IMR-90 (cell line): ENCODE measurements around the gene KCNMA1. TPM values are rescaled to one million over a fixed set of nuclear protein-coding genes. Genes with fewer than 3 reads are reported as not detected.

Source experiments
- ATAC-seq: fragments of 200-7000 bp; cut with Tn5 transposase; 2 replicates; pipeline ENCODE4 v1.9.1; 2020; ENCODE audit warnings: low read depth, mild to moderate bottlenecking, moderate library complexity
- BruUV-seq: library from RNA; stranded (reverse); fragments of 400-500 nt; replicated peaks from 2 replicates; lab custom pipeline; 2021; lab: Mats Ljungman, UMichigan
- CTCF ChIA-PET: fragments of 300-600 bp; formaldehyde crosslinking; extraction: SDS; loops from one replicate; lab custom pipeline; 2021; ENCODE audit warnings: antibody characterized with exemption; lab: Yijun Ruan, JAX
- POLR2A ChIA-PET: fragments of 300-600 bp; sonication (Branson Sonifier 250); formaldehyde crosslinking; loops from one replicate; lab custom pipeline; 2022; ENCODE audit warnings: antibody characterized with exemption; ENCODE audit not compliant: unreplicated experiment; lab: Charles Lee
- DNase-seq: peaks from one replicate; pipeline ENCODE4 v3.0.0; 2013
- H2AFZ ChIP-seq: replicated peaks from 2 replicates; pipeline ENCODE3; 2013; ENCODE audit warnings: low read length, mild to moderate bottlenecking; ENCODE audit not compliant: poor library complexity
- H2AK5ac ChIP-seq: 2 replicates; pipeline ENCODE4 v1.6.1; 2013; ENCODE audit warnings: low read depth, low read length, inconsistent platforms
- H2AK9ac ChIP-seq: replicated peaks from 2 replicates; pipeline ENCODE3; 2013; ENCODE audit warnings: mild to moderate bottlenecking, low read depth, low read length, moderate library complexity; ENCODE audit not compliant: poor library complexity
- H2BK120ac ChIP-seq: 2 replicates; pipeline ENCODE4 v1.6.1; 2013; ENCODE audit warnings: low read depth, low read length, inconsistent platforms
- H2BK15ac ChIP-seq: 3 replicates; pipeline ENCODE4 v1.6.1; 2013; ENCODE audit warnings: low read depth, low read length, inconsistent platforms
- H2BK20ac ChIP-seq: 2 replicates; pipeline ENCODE4 v1.6.1; 2013; ENCODE audit warnings: low read depth, mild to moderate bottlenecking, inconsistent platforms, low read length, moderate library complexity
- H2BK5ac ChIP-seq: 2 replicates; pipeline ENCODE4 v1.6.1; 2013; ENCODE audit warnings: mild to moderate bottlenecking, low read depth, low read length, inconsistent platforms; ENCODE audit not compliant: poor library complexity, severe bottlenecking
- H3K14ac ChIP-seq: replicated peaks from 2 replicates; pipeline ENCODE4 v1.6.1; 2013; ENCODE audit warnings: low read depth, low read length, inconsistent platforms
- H3K18ac ChIP-seq: 2 replicates; pipeline ENCODE4 v1.6.1; 2013; ENCODE audit warnings: low read depth, low read length, control low read depth
- H3K23ac ChIP-seq: 2 replicates; pipeline ENCODE4 v1.6.1; 2013; ENCODE audit warnings: low read depth, low read length, inconsistent platforms
- H3K27ac ChIP-seq: 2 replicates; pipeline ENCODE4 v1.5.1; 2013; ENCODE audit warnings: mild to moderate bottlenecking, control low read depth, low read length; ENCODE audit not compliant: insufficient read depth
- H3K27me3 ChIP-seq: 2 replicates; pipeline ENCODE4 v1.6.1; 2013; ENCODE audit warnings: low read length; ENCODE audit not compliant: control insufficient read depth, insufficient read depth
- H3K36me3 ChIP-seq: 2 replicates; pipeline ENCODE4 v1.6.1; 2013; ENCODE audit warnings: low read length, mixed read lengths; ENCODE audit not compliant: control insufficient read depth, insufficient read depth
- H3K4ac ChIP-seq: 2 replicates; pipeline ENCODE4 v1.6.1; 2013; ENCODE audit warnings: low read depth, low read length, inconsistent platforms
- H3K4me1 ChIP-seq: 2 replicates; pipeline ENCODE4 v1.6.1; 2013; ENCODE audit warnings: low read length, mixed read lengths; ENCODE audit not compliant: control insufficient read depth, insufficient read depth
- H3K4me2 ChIP-seq: 2 replicates; pipeline ENCODE4 v1.6.1; 2013; ENCODE audit warnings: low read depth, mild to moderate bottlenecking, control low read depth, low read length, moderate library complexity
- H3K4me3 ChIP-seq: 2 replicates; pipeline ENCODE4 v1.5.1; 2013; ENCODE audit warnings: low read depth, mild to moderate bottlenecking, control low read depth, low read length, moderate library complexity; ENCODE audit not compliant: insufficient read depth
- H3K56ac ChIP-seq: 2 replicates; pipeline ENCODE4 v1.6.1; 2013; ENCODE audit warnings: low read length, inconsistent platforms; ENCODE audit not compliant: insufficient read depth; ENCODE audit errors: extremely low read depth
- H3K79me1 ChIP-seq, 2 experiments: 2 replicates each; pipeline ENCODE4 v1.6.1; 2013; ENCODE audit warnings: low read length in 2 of 2, inconsistent platforms in 1 of 2, low read depth in 1 of 2
- H3K9ac ChIP-seq: 2 replicates; pipeline ENCODE4 v1.6.1; 2013; ENCODE audit warnings: low read depth, low read length, control low read depth
- H3K9me1 ChIP-seq: 2 replicates; pipeline ENCODE4 v1.6.1; 2013; ENCODE audit warnings: low read length, inconsistent platforms; ENCODE audit not compliant: insufficient read depth
- H3K9me3 ChIP-seq: 2 replicates; pipeline ENCODE4 v1.6.1; 2013; ENCODE audit warnings: low read length; ENCODE audit not compliant: control insufficient read depth, insufficient read depth
- H4K20me1 ChIP-seq: 2 replicates; pipeline ENCODE4 v1.6.1; 2013; ENCODE audit warnings: low read length, inconsistent platforms; ENCODE audit not compliant: insufficient read depth
- H4K5ac ChIP-seq: 2 replicates; pipeline ENCODE4 v1.6.1; 2013; ENCODE audit warnings: mild to moderate bottlenecking, low read depth, low read length, control low read depth
- H4K8ac ChIP-seq, 2 experiments: 2 replicates each; pipeline ENCODE4 v1.6.1; 2013; ENCODE audit warnings: low read depth in 2 of 2, low read length in 2 of 2, control low read depth in 1 of 2, inconsistent platforms in 1 of 2
- H4K91ac ChIP-seq: 2 replicates; pipeline ENCODE4 v1.6.1; 2013; ENCODE audit warnings: low read depth, low read length, inconsistent platforms; ENCODE audit not compliant: insufficient read depth
- CEBPB ChIP-seq: IDR thresholded peaks from 2 replicates; pipeline ENCODE4 v1.6.1; 2012; ENCODE audit warnings: low read depth, low read length, improper control_type of control experiment
- CTCF ChIP-seq: conservative IDR thresholded peaks from 2 replicates; pipeline ENCODE4 v1.5.1; 2012; ENCODE audit warnings: mild to moderate bottlenecking, low read depth, low read length, improper control_type of control experiment
- MAFK ChIP-seq: IDR thresholded peaks from 2 replicates; pipeline ENCODE4 v1.6.1; 2012; ENCODE audit warnings: low read depth, low read length, improper control_type of control experiment
- MAZ ChIP-seq: IDR thresholded peaks from 2 replicates; pipeline ENCODE4 v1.6.1; 2012; ENCODE audit warnings: low read depth, mild to moderate bottlenecking, low read length, improper control_type of control experiment, moderate library complexity, borderline replicate concordance
- MXI1 ChIP-seq: IDR thresholded peaks from 2 replicates; pipeline ENCODE4 v1.6.1; 2012; ENCODE audit warnings: low read depth, mild to moderate bottlenecking, low read length, moderate library complexity, borderline replicate concordance
- POLR2A ChIP-seq: IDR thresholded peaks from 2 replicates; pipeline ENCODE4 v1.6.1; 2012; ENCODE audit warnings: mild to moderate bottlenecking, low read depth, low read length
- RCOR1 ChIP-seq: IDR thresholded peaks from 2 replicates; pipeline ENCODE4 v1.6.1; 2012; ENCODE audit warnings: mild to moderate bottlenecking, low read length, improper control_type of control experiment; ENCODE audit not compliant: insufficient replicate concordance
- RFX5 ChIP-seq: IDR thresholded peaks from 2 replicates; pipeline ENCODE4 v1.8.0; 2012; ENCODE audit warnings: low read depth, mild to moderate bottlenecking, low read length, moderate library complexity
- SMC3 ChIP-seq: fragments of 150-350 bp; IDR thresholded peaks from 2 replicates; pipeline ENCODE4 v1.6.1; 2016; ENCODE audit warnings: low read depth, mild to moderate bottlenecking, antibody characterized with exemption, low read length, moderate library complexity
- WGBS, 2 experiments: methylation state at CpG; one replicate each; pipeline versions ENCODE4 v1.1.5 to v1.1.7; 2013; ENCODE audit warnings: missing lambda C conversion rate in 2 of 2; ENCODE audit not compliant: insufficient read length in 1 of 2; ENCODE audit errors: extremely low coverage in 2 of 2; 5-methylcytosine and 5-hydroxymethylcytosine counted together
- dilution Hi-C: fragments of 300-500 bp; cut with HindIII; formaldehyde crosslinking; loops from one replicate; pipeline ENCODE4 v1.14.3; 2018; ENCODE audit warnings: low sequenced_read_pairs; ENCODE audit not compliant: unreplicated experiment
- in situ Hi-C: fragments of 300-500 bp; cut with MboI; formaldehyde crosslinking; loops from 3 replicates; pipeline ENCODE4 v1.14.3; 2019; ENCODE audit warnings: low sequenced_read_pairs, inconsistent platforms, mixed read lengths
- intact Hi-C: fragments of 100-400 bp; cut with micrococcal nuclease; formaldehyde crosslinking; loops from 2 replicates; pipeline ENCODE4 v1.10.0; 2022
- polyA plus RNA-seq, 3 experiments: library from polyadenylated mRNA; depleted of rRNA; stranded (reverse); fragments of >200 nt; gene quantifications; 2 replicates each; pipeline ENCODE4 v1.2.3, GENCODE V29; 2012; ENCODE audit warnings: low replicate concordance in 1 of 3
- total RNA-seq: library from RNA; depleted of rRNA; stranded (reverse); fragments of >200 nt; gene quantifications from 2 replicates; pipeline ENCODE4 v1.2.3, GENCODE V29; 2012

KCNMA1 gene
- total and polyA plus RNA-seq, 2 of the 4 experiments (the other 2 are of a cell fraction): 25.6 to 29.6 TPM

DNA sequence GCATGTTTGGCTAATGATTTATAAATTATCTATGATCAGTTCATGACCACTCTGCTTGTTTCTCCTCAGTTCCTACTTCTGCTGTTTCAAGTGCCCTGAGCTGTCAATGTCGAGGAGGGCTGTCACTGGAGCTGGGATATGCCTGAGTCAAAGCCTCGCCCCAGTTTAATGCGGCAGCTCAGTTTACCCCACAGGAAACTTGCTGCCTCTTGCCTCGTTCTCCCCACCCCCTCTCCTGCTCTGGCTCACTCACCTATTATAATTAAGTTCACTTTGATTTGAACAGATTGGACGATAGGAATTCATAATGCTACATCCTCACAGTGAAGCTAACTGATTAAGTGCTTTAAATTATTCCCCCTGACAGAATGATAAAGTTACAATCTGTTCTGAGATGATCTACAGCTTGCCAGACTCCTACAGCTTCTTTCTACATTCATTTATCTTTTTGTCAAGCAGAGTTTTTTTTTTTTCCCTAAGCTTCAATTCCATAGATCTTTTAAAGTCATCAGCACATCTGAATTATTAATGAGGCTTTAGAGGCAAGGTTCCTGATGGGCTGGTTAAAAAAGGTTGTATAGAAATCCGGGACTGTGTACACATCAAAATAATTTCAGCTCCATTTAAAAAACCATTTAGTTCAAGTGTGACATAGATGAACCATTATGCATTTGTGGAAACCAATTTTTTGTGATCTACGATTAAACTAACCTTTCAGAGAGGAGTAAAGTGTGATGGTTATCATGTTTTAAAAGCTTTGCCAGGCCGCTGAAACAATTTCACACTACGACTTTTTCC lies 758.3 kb downstream of the KCNMA1 start:
- Histone ChIP-seq H4K8ac (no peak overlapping the region), H3K36me3 (no peaks in the 10 kb centered on the region), H2BK120ac (no peak overlapping the region), H3K79me1 (no peaks in the 10 kb centered on the region), H4K5ac (no peak overlapping the region), H3K27ac (no peak overlapping the region), H2AK9ac (no peak overlapping the region), H3K4me2 (no peak overlapping the region), H2BK20ac (no peak overlapping the region), H3K9me3 (no peaks in the 10 kb centered on the region), H2BK15ac (no peak overlapping the region), H3K23ac (no peak overlapping the region), H2BK5ac (no peak overlapping the region), H2AFZ (no peak overlapping the region), H2AK5ac (no peak overlapping the region), H3K56ac (no peak overlapping the region), H3K27me3 (peaks cover 9% of the 10 kb centered on the region), H3K14ac (no peak overlapping the region), H3K18ac (no peak overlapping the region), H3K4ac (no peak overlapping the region), H4K91ac (no peak overlapping the region), H3K9ac (no peak overlapping the region), H3K4me3 (no peak overlapping the region), H3K9me1 (no peaks in the 10 kb centered on the region), H4K20me1 (no peaks in the 10 kb centered on the region), H3K4me1 (no peaks in the 10 kb centered on the region)
- CTCF ChIA-PET: no interaction called here
- in situ Hi-C loops: no loop called here
- DNase-seq: no peak
- POLR2A ChIA-PET: no interaction called here
- ATAC-seq: no peak
- WGBS, 2 experiments: no CpG with 5 or more reads among the region's 9 CpGs
- no TSS peak for BruUV-seq
- dilution Hi-C loops: no loop called here
- no peak for TF ChIP-seq CTCF
- TF ChIP-seq POLR2A: no peak
- TF ChIP-seq MXI1: no peak
- no peak for TF ChIP-seq RFX5
- TF ChIP-seq CEBPB: no peak
- TF ChIP-seq MAZ: no peak
- TF ChIP-seq MAFK: no peak
- no peak for TF ChIP-seq SMC3
- no peak for TF ChIP-seq RCOR1
- intact Hi-C loops: no loop called here
